ENCODE measurements around the gene HEXA.

The HEXA gene

GRCh38 chr15:72353266-72353665 is 22.5 kb downstream of the HEXA start:
- peaks cover 84% of the 10 kb centered on the region for H3K36me3 ChIP-seq (ENCODE audit: control insufficient read depth, insufficient read depth, low read length)
- no peaks in the 10 kb centered on the region for H3K9me3 ChIP-seq (ENCODE audit: control insufficient read depth, low read length)
- no peak overlapping the region for H3K4me3 ChIP-seq (ENCODE audit: extremely low read depth, insufficient read depth, low read length, poor library complexity, severe bottlenecking)
- no peak overlapping the region for H3K27ac ChIP-seq (ENCODE audit: low read depth, low read length, severe bottlenecking)
- WGBS, 2 experiments (ENCODE audit: insufficient coverage in 2 of 2), result 92 to 94% methylated on average over 2 of the region's 2 CpGs
- H3K4me1 ChIP-seq (ENCODE audit: control insufficient read depth, insufficient read depth, low read length, poor library complexity, severe bottlenecking), result no peaks in the 10 kb centered on the region

GRCh38 chr15:72345806-72346205 is 30.0 kb downstream of the HEXA start:
- Histone ChIP-seq H3K4me1 (ENCODE audit: control insufficient read depth, insufficient read depth, low read length, poor library complexity, severe bottlenecking) (peaks cover 14% of the 10 kb centered on the region), H3K36me3 (ENCODE audit: control insufficient read depth, insufficient read depth, low read length) (peaks cover 70% of the 10 kb centered on the region), H3K27ac (ENCODE audit: low read depth, low read length, severe bottlenecking) (no peak overlapping the region), H3K9me3 (ENCODE audit: control insufficient read depth, low read length) (no peaks in the 10 kb centered on the region), H3K4me3 (ENCODE audit: extremely low read depth, insufficient read depth, low read length, poor library complexity, severe bottlenecking) (no peak overlapping the region)
- no CpG with 5 or more reads among the region's 3 CpGs for WGBS, 2 experiments (ENCODE audit: insufficient coverage in 2 of 2)

- Histone ChIP-seq H3K36me3 (ENCODE audit: control insufficient read depth, insufficient read depth, low read length) (peaks cover 66% of the 10 kb centered on the region), H3K9me3 (ENCODE audit: control insufficient read depth, low read length) (no peaks in the 10 kb centered on the region)
- 83 to 89% methylated on average over 3 to 5 of the region's 7 CpGs for WGBS, 2 experiments (ENCODE audit: insufficient coverage in 2 of 2)
These were observed 30.5 kb downstream of the HEXA start for GRCh38 chr15:72345280-72345679.

GRCh38 chr15:72344602-72345001 is 31.2 kb downstream of the HEXA start:
- peaks cover 61% of the 10 kb centered on the region for H3K36me3 ChIP-seq (ENCODE audit: control insufficient read depth, insufficient read depth, low read length)

More at GRCh38 chr15:72345280-72345679, 30.5 kb downstream of the HEXA start:
- Histone ChIP-seq H3K27ac (ENCODE audit: low read depth, low read length, severe bottlenecking) (no peak overlapping the region), H3K4me3 (ENCODE audit: extremely low read depth, insufficient read depth, low read length, poor library complexity, severe bottlenecking) (no peak overlapping the region), H3K4me1 (ENCODE audit: control insufficient read depth, insufficient read depth, low read length, poor library complexity, severe bottlenecking) (peaks cover 14% of the 10 kb centered on the region)

GRCh38 chr15:72342385-72342784 is 33.4 kb downstream of the HEXA start:
- H3K4me3 ChIP-seq (ENCODE audit: extremely low read depth, insufficient read depth, low read length, poor library complexity, severe bottlenecking), result no peak overlapping the region
- 60 to 70% methylated on average over 4 to 6 of the region's 11 CpGs for WGBS, 2 experiments (ENCODE audit: insufficient coverage in 2 of 2)
- H3K27ac ChIP-seq (ENCODE audit: low read depth, low read length, severe bottlenecking), result peak overlapping the region; percentile 23

More at GRCh38 chr15:72344602-72345001, 31.2 kb downstream of the HEXA start:
- H3K4me1 ChIP-seq (ENCODE audit: control insufficient read depth, insufficient read depth, low read length, poor library complexity, severe bottlenecking), result peaks cover 14% of the 10 kb centered on the region
- no peak overlapping the region for H3K4me3 ChIP-seq (ENCODE audit: extremely low read depth, insufficient read depth, low read length, poor library complexity, severe bottlenecking)
- 100% methylated on average over 1 of the region's 1 CpG for WGBS, 2 experiments (ENCODE audit: insufficient coverage in 2 of 2)
- H3K9me3 ChIP-seq (ENCODE audit: control insufficient read depth, low read length), result no peaks in the 10 kb centered on the region
- no peak overlapping the region for H3K27ac ChIP-seq (ENCODE audit: low read depth, low read length, severe bottlenecking)

GRCh38 chr15:72341361-72341760 is 34.5 kb downstream of the HEXA start:
- Histone ChIP-seq H3K4me3 (ENCODE audit: extremely low read depth, insufficient read depth, low read length, poor library complexity, severe bottlenecking) (no peak overlapping the region), H3K27ac (ENCODE audit: low read depth, low read length, severe bottlenecking) (no peak overlapping the region), H3K4me1 (ENCODE audit: control insufficient read depth, insufficient read depth, low read length, poor library complexity, severe bottlenecking) (peaks cover 14% of the 10 kb centered on the region), H3K9me3 (ENCODE audit: control insufficient read depth, low read length) (no peaks in the 10 kb centered on the region), H3K36me3 (ENCODE audit: control insufficient read depth, insufficient read depth, low read length) (peaks cover 37% of the 10 kb centered on the region)
- 71 to 78% methylated on average over 3 to 4 of the region's 6 CpGs for WGBS, 2 experiments (ENCODE audit: insufficient coverage in 2 of 2)

More at GRCh38 chr15:72342385-72342784, 33.4 kb downstream of the HEXA start:
- Histone ChIP-seq H3K4me1 (ENCODE audit: control insufficient read depth, insufficient read depth, low read length, poor library complexity, severe bottlenecking) (peaks cover 14% of the 10 kb centered on the region), H3K9me3 (ENCODE audit: control insufficient read depth, low read length) (no peaks in the 10 kb centered on the region), H3K36me3 (ENCODE audit: control insufficient read depth, insufficient read depth, low read length) (peaks cover 47% of the 10 kb centered on the region)

GRCh38 chr15:72340366-72340765 is 35.4 kb downstream of the HEXA start:
- Histone ChIP-seq H3K9me3 (ENCODE audit: control insufficient read depth, low read length) (no peaks in the 10 kb centered on the region), H3K36me3 (ENCODE audit: control insufficient read depth, insufficient read depth, low read length) (peaks cover 27% of the 10 kb centered on the region), H3K4me3 (ENCODE audit: extremely low read depth, insufficient read depth, low read length, poor library complexity, severe bottlenecking) (no peak overlapping the region), H3K4me1 (ENCODE audit: control insufficient read depth, insufficient read depth, low read length, poor library complexity, severe bottlenecking) (peaks cover 14% of the 10 kb centered on the region), H3K27ac (ENCODE audit: low read depth, low read length, severe bottlenecking) (no peak overlapping the region)
- 83% methylated on average over 1 of the region's 1 CpG; no CpG with 5 or more reads in 1 of the 2 experiments for WGBS, 2 experiments (ENCODE audit: insufficient coverage in 2 of 2)

GRCh38 chr15:72339777-72340177 is 36.0 kb downstream of the HEXA start:
- Histone ChIP-seq H3K27ac (ENCODE audit: low read depth, low read length, severe bottlenecking) (no peak overlapping the region), H3K4me1 (ENCODE audit: control insufficient read depth, insufficient read depth, low read length, poor library complexity, severe bottlenecking) (peaks cover 14% of the 10 kb centered on the region), H3K36me3 (ENCODE audit: control insufficient read depth, insufficient read depth, low read length) (peaks cover 21% of the 10 kb centered on the region), H3K9me3 (ENCODE audit: control insufficient read depth, low read length) (no peaks in the 10 kb centered on the region), H3K4me3 (ENCODE audit: extremely low read depth, insufficient read depth, low read length, poor library complexity, severe bottlenecking) (no peak overlapping the region)
- WGBS, 2 experiments (ENCODE audit: insufficient coverage in 2 of 2), result 83 to 96% methylated on average over 3 of the region's 3 CpGs

GRCh38 chr15:72338617-72339321 is 37.0 kb downstream of the HEXA start:
- peaks cover 14% of the 10 kb centered on the region for H3K4me1 ChIP-seq (ENCODE audit: control insufficient read depth, insufficient read depth, low read length, poor library complexity, severe bottlenecking)
- H3K27ac ChIP-seq (ENCODE audit: low read depth, low read length, severe bottlenecking), result no peak overlapping the region
- H3K36me3 ChIP-seq (ENCODE audit: control insufficient read depth, insufficient read depth, low read length), result peaks cover 13% of the 10 kb centered on the region
- H3K9me3 ChIP-seq (ENCODE audit: control insufficient read depth, low read length), result no peaks in the 10 kb centered on the region
- 96% methylated on average over 7 to 9 of the region's 9 CpGs for WGBS, 2 experiments (ENCODE audit: insufficient coverage in 2 of 2)
- H3K4me3 ChIP-seq (ENCODE audit: extremely low read depth, insufficient read depth, low read length, poor library complexity, severe bottlenecking), result no peak overlapping the region

- Histone ChIP-seq H3K4me1 (ENCODE audit: control insufficient read depth, insufficient read depth, low read length, poor library complexity, severe bottlenecking) (peaks cover 14% of the 10 kb centered on the region), H3K36me3 (ENCODE audit: control insufficient read depth, insufficient read depth, low read length) (peaks cover 6% of the 10 kb centered on the region), H3K4me3 (ENCODE audit: extremely low read depth, insufficient read depth, low read length, poor library complexity, severe bottlenecking) (no peak overlapping the region), H3K27ac (ENCODE audit: low read depth, low read length, severe bottlenecking) (no peak overlapping the region), H3K9me3 (ENCODE audit: control insufficient read depth, low read length) (no peaks in the 10 kb centered on the region)
- WGBS, 2 experiments (ENCODE audit: insufficient coverage in 2 of 2), result 100% methylated on average over 1 of the region's 2 CpGs; no CpG with 5 or more reads in 1 of the 2 experiments
These were observed 37.7 kb downstream of the HEXA start for GRCh38 chr15:72338148-72338547.

GRCh38 chr15:72334842-72335241 is 41.0 kb downstream of the HEXA start:
- H3K9me3 ChIP-seq (ENCODE audit: control insufficient read depth, low read length), result no peaks in the 10 kb centered on the region
- no peaks in the 10 kb centered on the region for H3K4me1 ChIP-seq (ENCODE audit: control insufficient read depth, insufficient read depth, low read length, poor library complexity, severe bottlenecking)
- H3K36me3 ChIP-seq (ENCODE audit: control insufficient read depth, insufficient read depth, low read length), result peaks cover 6% of the 10 kb centered on the region
- 92 to 100% methylated on average over 1 of the region's 2 CpGs for WGBS, 2 experiments (ENCODE audit: insufficient coverage in 2 of 2)
- no peak overlapping the region for H3K4me3 ChIP-seq (ENCODE audit: extremely low read depth, insufficient read depth, low read length, poor library complexity, severe bottlenecking)
- no peak overlapping the region for H3K27ac ChIP-seq (ENCODE audit: low read depth, low read length, severe bottlenecking)

Measured in mesodermal cell (in vitro differentiated cells).